PFSK-1 (cell line): ENCODE measurements around the gene PSMB7.

ENCODE experiments used
- FOXP2 ChIP-seq: optimal IDR thresholded peaks from 2 replicates; pipeline ENCODE3; 2011; ENCODE audit warnings: borderline replicate concordance, control low read depth, inconsistent platforms; ENCODE audit not compliant: insufficient read depth; ENCODE audit errors: extremely low read length, extremely low read depth
- POLR2AphosphoS5 ChIP-seq: IDR thresholded peaks from 2 replicates; pipeline ENCODE4 v1.6.1; 2012; ENCODE audit warnings: low read depth, mild to moderate bottlenecking, control low read depth, low read length, moderate library complexity
- REST ChIP-seq, 2 experiments: IDR thresholded peaks; 2 replicates each; pipeline versions ENCODE4 v1.6.1 to v1.8.0; 2011 to 2012; ENCODE audit warnings: low read depth in 2 of 2, low read length in 2 of 2, control low read depth in 1 of 2, inconsistent platforms in 1 of 2, mild to moderate bottlenecking in 1 of 2, moderate library complexity in 1 of 2; ENCODE audit not compliant: insufficient read depth in 1 of 2
- SIN3A ChIP-seq: IDR thresholded peaks from 2 replicates; pipeline ENCODE4 v1.6.1; 2012; ENCODE audit warnings: mild to moderate bottlenecking, low read length, moderate library complexity, borderline replicate concordance; ENCODE audit not compliant: insufficient read depth
- TAF1 ChIP-seq: IDR thresholded peaks from 2 replicates; pipeline ENCODE4 v1.6.1; 2012; ENCODE audit warnings: low read length, control low read depth, borderline replicate concordance; ENCODE audit not compliant: insufficient read depth

PSMB7 gene

GRCh38 chr9:124365036-124365435 is 50.2 kb downstream of the PSMB7 start:
- no peak for TF ChIP-seq REST (IDR thresholded peaks at IDR 0.05; ENCODE audit: insufficient read depth in 1 of 2, low read depth in 2 of 2, low read length in 2 of 2)
- TF ChIP-seq TAF1 = no peak
- no peak for TF ChIP-seq SIN3A
- TF ChIP-seq FOXP2 = no peak
- TF ChIP-seq POLR2AphosphoS5 = no peak

DNA sequence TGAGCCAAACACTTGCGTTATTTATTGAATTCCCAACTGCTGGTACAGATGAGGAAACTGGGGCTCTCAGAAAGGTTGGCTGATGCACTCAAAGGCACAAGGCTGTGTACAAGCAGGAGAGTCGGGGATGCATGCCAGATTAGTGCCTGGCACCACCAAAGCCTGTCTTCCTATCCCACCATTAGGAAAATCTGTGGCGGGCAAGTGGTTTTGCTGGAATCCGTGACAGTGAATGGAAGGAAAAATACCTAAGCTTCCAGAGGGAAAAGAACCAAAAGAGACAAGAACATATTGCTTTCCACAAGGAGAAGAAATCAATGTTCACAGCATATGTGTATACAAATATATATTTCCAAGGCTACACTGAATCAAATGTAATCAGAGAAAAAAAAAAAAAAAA is 51.1 kb downstream of the PSMB7 start:
- no peak for TF ChIP-seq FOXP2
- TF ChIP-seq REST (IDR thresholded peaks at IDR 0.05; ENCODE audit: insufficient read depth in 1 of 2, low read depth in 2 of 2, low read length in 2 of 2) = no peak
- TF ChIP-seq POLR2AphosphoS5 = no peak
- no peak for TF ChIP-seq SIN3A
- TF ChIP-seq TAF1 = no peak

DNA sequence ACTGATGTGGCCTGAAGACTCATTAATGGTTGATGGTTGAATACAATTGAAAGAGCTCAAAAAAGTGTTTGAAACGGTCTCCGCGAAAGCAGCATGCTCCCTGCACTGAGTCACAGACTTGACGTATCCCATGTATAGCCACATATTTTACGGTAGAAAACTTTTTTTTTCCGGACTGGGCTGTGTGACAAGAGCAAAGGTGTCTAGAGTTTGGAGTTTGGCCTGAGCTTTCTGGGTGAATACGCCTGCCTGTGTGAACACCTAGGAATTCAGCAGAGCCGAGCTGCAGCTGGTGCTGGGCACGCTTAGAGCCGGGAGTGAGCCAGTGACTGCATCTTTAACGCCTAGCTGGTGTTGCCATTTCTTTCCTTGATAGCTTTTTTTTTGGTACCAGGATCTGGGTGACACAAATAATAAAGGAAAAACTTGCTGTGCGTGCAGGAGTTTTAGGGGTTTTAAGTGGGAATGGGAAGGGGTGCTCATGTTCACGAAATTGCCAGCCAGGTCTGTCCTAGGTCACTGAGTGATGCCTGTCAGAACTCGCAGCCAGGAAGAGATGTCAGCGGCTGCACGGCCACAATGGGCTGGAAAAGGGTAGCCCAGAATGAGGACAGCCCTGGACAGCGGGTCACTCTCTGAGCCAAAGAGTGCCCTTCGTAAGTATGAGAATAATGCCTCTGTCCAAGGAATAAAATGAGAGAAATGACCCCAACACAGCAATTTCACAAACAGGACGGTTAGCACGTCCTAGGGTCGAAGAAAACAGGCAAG is 51.7 kb downstream of the PSMB7 start:
- TF ChIP-seq FOXP2 (no peak), TAF1 (no peak), SIN3A (no peak), POLR2AphosphoS5 (no peak)

- TF ChIP-seq TAF1 = no peak
- no peak for TF ChIP-seq FOXP2
Observed at GRCh38 chr9:124361128-124361527, 54.1 kb downstream of the PSMB7 start.

- TF ChIP-seq POLR2AphosphoS5 (no peak), SIN3A (no peak), REST (IDR thresholded peaks at IDR 0.05; ENCODE audit: insufficient read depth in 1 of 2, low read depth in 2 of 2, low read length in 2 of 2) (no peak), TAF1 (no peak), FOXP2 (no peak)
Observed at GRCh38 chr9:124359855-124360678, 55.2 kb downstream of the PSMB7 start.
